Panc1 (cell line): ENCODE data around the gene HDLBP. TPM values are rescaled to one million over a fixed set of nuclear protein-coding genes. Genes with fewer than 3 reads are reported as not detected.
"Not testable (repeated sequence)": the region's sequence is repeated elsewhere in the genome, so short reads cannot be mapped to it uniquely, and the experiment has no call there.

Experiments used
- ATAC-seq: fragments of 200-7000 bp; cut with Tn5 transposase; 2 replicates; pipeline ENCODE4 v1.9.1; 2020; ENCODE audit warnings: mild to moderate bottlenecking, moderate library complexity
- BruUV-seq: library from RNA; stranded (reverse); fragments of 400-500 nt; replicated peaks from 2 replicates; lab custom pipeline; 2021; lab: Mats Ljungman, UMichigan
- CTCF ChIA-PET: fragments of 300-600 bp; sonication (Branson Sonifier 250); formaldehyde crosslinking; loops from one replicate; lab custom pipeline; 2022; ENCODE audit warnings: antibody characterized with exemption; lab: Charles Lee
- POLR2A ChIA-PET: fragments of 300-600 bp; sonication (Branson Sonifier 250); formaldehyde crosslinking; loops from one replicate; lab custom pipeline; 2022; ENCODE audit warnings: antibody characterized with exemption; lab: Charles Lee
- DNase-seq: peaks from one replicate; pipeline ENCODE4 v3.0.0-alpha.2; 2010; ENCODE audit warnings: low read depth, low spot score
- H3K27ac ChIP-seq: 2 replicates; pipeline ENCODE4 v1.5.1; 2011; ENCODE audit warnings: mild to moderate bottlenecking, low read length, inconsistent platforms
- H3K27me3 ChIP-seq: fragments of 200-500 bp; sonication (Bioruptor generic); 2 replicates; pipeline ENCODE4 v1.6.0; 2014; ENCODE audit warnings: low read length, inconsistent platforms; ENCODE audit not compliant: control insufficient read depth, insufficient read depth
- H3K36me3 ChIP-seq: fragments of 200-500 bp; sonication (Bioruptor generic); 2 replicates; pipeline ENCODE4 v1.5.1; 2014; ENCODE audit warnings: inconsistent platforms, mild to moderate bottlenecking, low read length, moderate library complexity; ENCODE audit not compliant: control insufficient read depth, insufficient read depth
- H3K4me1 ChIP-seq: 2 replicates; pipeline ENCODE4 v1.5.1; 2011; ENCODE audit warnings: inconsistent platforms, mild to moderate bottlenecking, low read length, moderate library complexity; ENCODE audit not compliant: control insufficient read depth, insufficient read depth
- H3K4me3 ChIP-seq, 2 experiments: 2 replicates each; pipeline ENCODE4 v1.5.1; 2011 to 2012; ENCODE audit warnings: low read depth in 2 of 2, low read length in 2 of 2, mild to moderate bottlenecking in 2 of 2, inconsistent platforms in 1 of 2, moderate library complexity in 1 of 2
- H3K9me3 ChIP-seq: fragments of 200-500 bp; sonication (Bioruptor generic); 2 replicates; pipeline ENCODE4 v1.5.1; 2014; ENCODE audit warnings: low read depth, mild to moderate bottlenecking, inconsistent platforms, low read length, moderate library complexity; ENCODE audit not compliant: control insufficient read depth, insufficient read depth
- CTCF ChIP-seq: fragments of 450-650 bp; IDR thresholded peaks from 2 replicates; pipeline ENCODE4 v1.5.1; 2017; ENCODE audit warnings: mild to moderate bottlenecking
- POLR2AphosphoS5 ChIP-seq: IDR thresholded peaks from 2 replicates; pipeline ENCODE4 v1.6.1; 2012; ENCODE audit warnings: mild to moderate bottlenecking, low read depth, low read length, moderate library complexity
- REST ChIP-seq, 2 experiments: IDR thresholded peaks; 2 replicates each; pipeline ENCODE4 v1.6.1; 2011 to 2012; ENCODE audit warnings: low read depth in 2 of 2, control low read depth in 1 of 2, low read length in 1 of 2, mild to moderate bottlenecking in 1 of 2, moderate library complexity in 1 of 2; ENCODE audit not compliant: insufficient read depth in 1 of 2
- SIN3A ChIP-seq: IDR thresholded peaks from 2 replicates; pipeline ENCODE4 v1.6.1; 2012; ENCODE audit warnings: low read depth, mild to moderate bottlenecking, low read length, moderate library complexity, borderline replicate concordance; ENCODE audit not compliant: insufficient read depth
- TCF7L2 ChIP-seq: IDR thresholded peaks from 2 replicates; pipeline ENCODE4 v1.6.1; 2011; ENCODE audit warnings: mild to moderate bottlenecking, low read depth, low read length, inconsistent platforms
- in situ Hi-C: cut with HindIII; loops from 2 replicates; pipeline ENCODE4 v1.10.0; 2016; ENCODE audit warnings: low sequenced_read_pairs, low pct_unique_long_range_greater_than_20kb
- intact Hi-C: fragments of 100-400 bp; cut with micrococcal nuclease; formaldehyde crosslinking; loops from one replicate; pipeline ENCODE4 v1.10.0; 2022; ENCODE audit not compliant: unreplicated experiment
- total RNA-seq: library from RNA; stranded (reverse); gene quantifications from one replicate; pipeline ENCODE4 v1.2.1, GENCODE V29; 2021; ENCODE audit not compliant: unreplicated experiment

The HDLBP gene
- total RNA-seq, 1 experiment from 2014 or later: 656 TPM

- H3K4me1 ChIP-seq: peaks cover 36% of the 10 kb centered on the region
- no peaks in the 10 kb centered on the region for H3K27me3 ChIP-seq
Observed at GRCh38 chr2:241321033-241321432, 5.6 kb upstream of the HDLBP start.

GRCh38 chr2:241320394-241320793 lies 4.9 kb upstream of the HDLBP start:
- in situ Hi-C loops: no loop called here
- H3K27me3 ChIP-seq: no peaks in the 10 kb centered on the region
- no peak for DNase-seq
- ChIA-PET POLR2A (no interaction called here), CTCF (no interaction called here)
- TF ChIP-seq SIN3A (no peak), REST (IDR thresholded peaks at IDR 0.05; ENCODE audit: insufficient read depth in 1 of 2, low read depth in 2 of 2, low read length in 1 of 2) (no peak), CTCF (no peak), POLR2AphosphoS5 (no peak), TCF7L2 (no peak)
- no peak for ATAC-seq
- peaks cover 10% of the 10 kb centered on the region for H3K36me3 ChIP-seq
- peaks cover 36% of the 10 kb centered on the region for H3K4me1 ChIP-seq
- no peak overlapping the region for H3K4me3 ChIP-seq
- no peaks in the 10 kb centered on the region for H3K9me3 ChIP-seq
- no TSS peak for BruUV-seq
- intact Hi-C loops: no loop called here
- no peak overlapping the region for H3K27ac ChIP-seq

More at GRCh38 chr2:241321033-241321432, 5.6 kb upstream of the HDLBP start:
- no peaks in the 10 kb centered on the region for H3K9me3 ChIP-seq
- intact Hi-C loops (no loop called here), in situ Hi-C loops (no loop called here)
- H3K4me3 ChIP-seq: no peak overlapping the region
- DNase-seq (no peak), ATAC-seq (no peak)
- ChIA-PET POLR2A (interaction anchor here (0.6 kb wide), 1 partner anchor 450 kb away, joined by 3 read pairs; no protein-coding TSS in a partner anchor), CTCF (no interaction called here)
- H3K27ac ChIP-seq: no peak overlapping the region
- no TSS peak for BruUV-seq
- H3K36me3 ChIP-seq: peaks cover 16% of the 10 kb centered on the region
- TF ChIP-seq REST (IDR thresholded peaks at IDR 0.05; ENCODE audit: insufficient read depth in 1 of 2, low read depth in 2 of 2, low read length in 1 of 2): no peak
- TF ChIP-seq SIN3A: no peak
- no peak for TF ChIP-seq CTCF
- no peak for TF ChIP-seq TCF7L2
- TF ChIP-seq POLR2AphosphoS5: no peak

- POLR2A ChIA-PET: interaction anchor here (0.6 kb wide), 1 partner anchor 101 kb away, joined by 5 read pairs; no protein-coding TSS in a partner anchor
Observed at GRCh38 chr2:241318830-241319229, 3.4 kb upstream of the HDLBP start.

More at GRCh38 chr2:241318830-241319229, 3.4 kb upstream of the HDLBP start:
- H3K36me3 ChIP-seq, intact Hi-C loops, BruUV-seq, H3K27ac ChIP-seq, DNase-seq, ATAC-seq, H3K27me3 ChIP-seq, CTCF ChIA-PET, H3K9me3 ChIP-seq, H3K4me3 ChIP-seq, in situ Hi-C loops: not testable (repeated sequence)
- peaks cover 40% of the 10 kb centered on the region for H3K4me1 ChIP-seq
